GM19468 (cell line): ENCODE data around the gene LGALS9.
"Not testable (repeated sequence)": the region's sequence is repeated elsewhere in the genome, so short reads cannot be mapped to it uniquely, and the experiment has no call there.

Experiments
- ATAC-seq: cut with Tn5 transposase; IDR thresholded peaks from one replicate; pipeline ENCODE4 v1.9.1; 2021; ENCODE audit warnings: mild to moderate bottlenecking, moderate library complexity, moderate number of reproducible peaks; ENCODE audit not compliant: unreplicated experiment; ENCODE audit errors: extremely low read depth

The LGALS9 gene

DNA sequence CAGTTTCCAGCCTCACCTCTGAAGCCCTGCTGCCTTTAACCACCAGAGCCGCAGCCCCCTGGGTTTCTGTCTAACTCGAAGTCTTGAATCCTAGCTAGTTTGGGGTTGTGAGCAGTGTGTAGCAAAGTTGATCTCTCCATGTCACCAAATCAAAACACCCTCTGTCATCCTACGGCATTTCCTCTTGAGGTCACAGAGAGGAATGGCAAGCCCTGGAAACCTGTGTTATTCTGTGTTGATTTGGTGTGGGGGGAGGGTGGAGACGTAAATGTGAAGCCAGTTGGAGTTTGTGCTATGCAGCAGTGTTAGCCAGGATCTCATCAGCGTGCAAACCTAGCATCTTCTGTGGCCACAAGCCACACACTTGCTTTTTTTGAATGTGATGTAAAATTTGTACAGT is 5.1 kb upstream of the LGALS9 start:
- ATAC-seq = no peak

DNA sequence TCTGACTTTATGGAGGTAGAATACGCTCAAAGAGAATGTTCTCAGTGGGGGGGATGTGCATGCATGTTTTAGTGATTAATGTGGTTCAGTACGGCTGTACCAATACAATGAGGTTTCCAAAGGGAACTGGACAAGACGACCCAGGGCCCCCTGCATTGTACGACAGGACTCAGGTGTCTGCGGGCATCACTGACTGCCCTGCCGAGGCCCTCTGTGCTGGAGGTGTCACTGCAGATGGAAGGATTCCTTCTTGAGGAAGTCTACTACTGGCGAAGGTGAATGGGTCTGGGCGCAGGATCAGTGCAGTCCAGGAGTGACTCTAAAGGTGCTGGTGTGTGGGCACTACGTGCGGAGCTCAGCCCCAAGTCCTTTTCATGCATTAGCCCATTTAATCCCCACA is 3.5 kb upstream of the LGALS9 start:
- ATAC-seq = no peak

DNA sequence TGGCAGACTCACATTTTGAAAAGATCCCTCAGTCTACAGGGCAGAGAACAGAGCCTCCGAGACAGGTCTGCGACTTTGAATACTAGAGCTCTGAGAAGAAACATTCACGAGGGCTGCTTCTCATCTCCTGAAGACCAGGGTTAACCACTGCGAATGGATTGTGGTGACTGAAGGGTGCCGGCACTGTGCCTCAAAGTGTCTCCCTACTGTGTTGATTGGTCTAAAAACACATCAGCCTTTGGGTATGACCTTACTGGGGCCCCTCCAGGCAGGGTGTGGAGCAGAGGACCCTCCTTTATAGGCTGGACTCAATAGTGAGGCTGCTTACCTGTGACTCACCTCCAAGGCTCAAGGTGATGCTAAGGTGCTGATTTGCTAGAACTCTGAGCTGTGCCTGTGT is 2.6 kb upstream of the LGALS9 start:
- no peak for ATAC-seq

DNA sequence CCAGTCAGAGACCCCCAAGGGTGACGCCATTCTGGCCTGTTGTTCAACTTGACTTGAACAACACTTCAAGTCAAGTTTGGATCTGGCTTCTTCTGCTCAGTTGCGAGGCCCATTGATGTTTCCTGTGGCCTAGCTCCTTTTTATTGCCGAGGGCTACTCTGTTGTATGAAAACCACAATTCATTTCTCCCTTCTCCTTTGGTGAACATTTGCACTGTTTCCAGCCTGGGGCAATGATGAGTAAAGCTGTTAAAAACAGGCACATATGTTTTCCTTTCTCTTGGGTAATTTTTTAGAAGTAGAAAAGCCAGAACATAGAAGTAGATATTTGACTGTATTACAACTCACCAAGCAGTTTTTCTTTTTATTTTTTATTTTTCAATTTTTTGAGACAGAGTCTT is 1.7 kb upstream of the LGALS9 start:
- not testable (repeated sequence) for ATAC-seq

DNA sequence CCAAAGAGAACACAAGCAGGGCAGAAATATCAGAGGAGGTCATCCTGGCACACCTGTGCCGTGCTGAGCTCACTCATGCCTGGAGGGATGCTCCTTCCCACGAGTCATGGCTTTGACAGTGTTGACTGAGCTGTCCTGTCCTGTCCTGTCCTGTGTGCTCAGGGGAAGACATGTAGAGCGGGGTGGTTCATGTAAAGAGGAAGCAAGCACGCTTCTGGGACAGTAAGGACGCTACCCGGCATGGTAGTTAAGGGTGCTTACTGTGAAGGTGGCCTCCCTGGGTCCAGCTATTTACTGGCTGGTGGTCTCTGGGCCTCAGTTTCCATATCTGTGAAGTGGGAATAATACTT is 398 bp downstream of the LGALS9 start:
- no peak for ATAC-seq

DNA sequence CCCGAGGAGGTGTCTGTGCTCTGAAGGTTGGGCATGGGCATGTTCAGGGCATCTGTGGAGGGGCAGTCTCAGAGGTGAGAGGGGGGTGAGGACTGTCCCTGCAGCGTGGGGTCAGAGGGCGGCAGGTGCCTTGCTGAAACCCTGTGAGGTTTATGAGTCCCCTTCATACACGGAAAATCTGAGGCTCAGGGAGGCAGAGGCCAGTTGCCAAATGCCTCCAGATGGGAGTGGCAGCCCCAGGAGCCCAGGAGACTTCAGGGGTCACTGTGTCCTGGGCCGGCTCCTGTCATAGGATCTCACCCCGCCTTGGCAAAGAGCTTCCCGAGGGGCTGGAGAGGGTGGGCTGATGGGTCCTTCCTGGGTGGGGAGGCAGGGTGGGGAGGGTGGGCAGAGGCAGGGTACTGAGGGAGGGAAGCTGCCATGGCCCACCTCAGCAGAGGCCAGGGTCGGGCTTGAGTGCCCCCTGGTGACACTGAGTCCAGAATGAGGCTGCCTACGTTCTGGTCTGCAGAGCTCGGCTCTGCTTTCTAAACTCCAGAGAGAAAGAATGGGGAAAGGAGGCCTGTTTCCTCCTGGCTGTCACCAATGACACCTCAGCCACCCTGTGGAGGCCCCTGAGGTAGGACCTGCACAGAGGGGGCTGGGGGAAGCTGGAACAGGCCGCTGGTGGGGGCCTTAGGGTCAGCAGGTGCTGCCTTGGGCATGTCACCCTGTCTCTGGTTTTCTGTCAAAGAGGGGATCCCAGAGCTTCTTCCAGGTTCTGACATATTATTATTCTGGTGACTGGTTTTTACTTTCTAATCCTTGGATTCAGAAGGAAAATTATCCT is 1.1 kb downstream of the LGALS9 start:
- ATAC-seq = no peak

DNA sequence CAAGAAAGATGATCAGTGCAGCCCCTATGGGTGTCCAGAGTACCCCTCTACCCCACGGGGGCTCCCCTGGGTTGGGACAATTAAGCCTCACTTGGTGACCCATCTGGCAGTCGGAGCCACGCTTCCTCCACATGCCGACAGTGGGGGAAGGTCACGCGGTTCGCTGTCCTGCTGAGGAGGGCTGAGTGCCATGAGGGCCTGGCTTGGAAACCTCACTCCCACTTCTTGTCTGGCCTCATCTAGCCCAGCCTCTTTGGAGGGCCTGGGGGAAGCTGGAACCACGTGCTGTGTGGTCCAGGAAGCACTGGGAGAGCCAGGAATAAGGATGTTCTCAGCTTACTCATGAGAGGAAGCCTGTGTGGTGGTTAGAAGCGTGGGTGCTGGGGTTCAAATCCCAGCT is 1.8 kb downstream of the LGALS9 start:
- not testable (repeated sequence) for ATAC-seq

DNA sequence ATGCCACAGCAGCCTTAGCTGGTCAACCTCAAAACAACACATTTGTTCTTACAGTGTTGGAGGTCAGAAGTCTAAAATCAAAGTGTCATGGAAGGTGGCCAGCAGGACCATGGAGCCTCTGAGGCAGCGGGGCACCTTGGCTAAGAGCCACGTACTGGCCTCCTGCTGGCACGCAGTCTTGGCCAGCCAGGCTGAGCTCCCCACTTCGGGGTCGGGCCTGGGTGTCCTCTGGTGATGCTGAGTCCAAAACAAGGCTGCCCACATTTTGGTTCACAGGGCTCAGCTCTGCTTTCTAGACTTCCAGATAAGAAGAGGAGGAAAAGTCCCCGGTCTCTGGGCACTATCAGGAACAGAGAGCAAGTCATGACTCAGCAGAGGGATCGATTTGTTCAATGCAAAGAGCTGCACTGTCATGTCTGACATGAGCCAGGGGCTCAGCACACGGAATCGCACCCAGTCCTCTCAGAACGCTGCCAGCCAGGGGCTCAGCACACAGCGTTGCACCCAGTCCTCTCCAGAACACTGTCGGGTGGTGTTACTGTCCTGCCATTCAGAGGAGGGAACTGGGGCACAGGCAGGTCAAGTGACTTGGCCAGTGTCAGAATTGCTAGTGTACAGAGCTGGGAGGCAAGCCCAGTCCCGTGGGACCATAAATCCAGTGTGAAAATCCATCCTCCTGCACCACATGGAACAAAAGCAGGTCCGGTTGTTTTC is 2.5 kb downstream of the LGALS9 start:
- ATAC-seq = no peak

DNA sequence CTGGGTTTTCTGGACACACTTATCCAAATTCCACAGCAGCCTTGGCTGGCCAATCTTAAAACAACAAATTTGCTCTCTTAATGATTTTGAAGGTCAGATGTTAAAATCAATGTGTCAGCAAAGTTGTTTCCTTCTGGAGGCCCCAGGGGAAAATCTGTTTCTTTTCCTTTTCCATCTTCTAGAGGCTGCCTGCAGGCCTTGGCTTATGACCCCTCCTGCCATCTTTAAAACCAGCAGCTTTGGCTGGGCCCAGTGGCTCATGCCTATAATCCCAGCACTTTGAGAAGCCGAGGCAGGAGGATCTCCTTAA is 3.0 kb downstream of the LGALS9 start:
- ATAC-seq = no peak

DNA sequence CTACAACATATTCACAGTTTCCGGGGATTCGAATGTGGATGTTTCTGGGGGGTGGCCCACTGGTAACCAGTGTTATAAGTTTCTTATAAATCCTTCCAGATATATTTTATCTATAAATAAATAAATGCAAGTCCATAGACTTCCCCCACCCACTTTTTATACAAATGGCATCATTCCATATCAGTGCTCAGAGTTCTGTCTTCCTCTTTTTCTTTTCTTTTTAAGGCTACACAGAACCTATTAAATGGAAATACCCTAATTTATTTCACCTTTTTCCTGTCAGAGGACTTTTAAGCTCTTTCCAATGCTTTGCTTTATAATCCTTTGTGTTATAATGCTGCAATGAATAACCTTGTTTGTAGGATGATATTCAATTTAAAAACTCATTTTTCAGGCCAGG is 3.8 kb downstream of the LGALS9 start:
- no peak for ATAC-seq

DNA sequence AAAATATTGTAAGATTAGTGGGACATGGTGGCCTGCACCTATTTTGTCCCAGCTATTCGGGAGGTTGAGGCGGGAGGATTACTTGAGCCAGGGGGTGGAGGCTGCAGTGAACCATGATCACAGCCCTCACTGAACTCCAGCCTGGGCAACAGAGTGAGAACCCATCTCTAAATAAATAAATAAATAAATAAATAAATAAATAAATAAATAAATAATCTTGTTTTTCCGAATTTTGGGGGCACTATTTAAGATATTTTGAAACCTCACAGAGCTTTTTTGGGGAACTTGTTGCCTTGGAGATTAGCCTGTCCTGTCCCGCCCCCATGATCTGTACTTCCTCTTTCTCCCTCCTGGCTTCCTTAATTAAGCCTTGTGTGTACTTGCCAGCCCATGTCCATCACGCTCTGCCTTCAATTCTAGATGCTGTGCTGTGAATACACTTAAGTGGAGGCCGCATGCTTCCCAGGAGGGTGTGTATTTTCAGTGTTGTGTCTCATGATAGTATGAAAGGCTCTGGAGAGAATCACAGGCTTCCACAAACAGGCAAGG is 4.4 kb downstream of the LGALS9 start:
- ATAC-seq = no peak

DNA sequence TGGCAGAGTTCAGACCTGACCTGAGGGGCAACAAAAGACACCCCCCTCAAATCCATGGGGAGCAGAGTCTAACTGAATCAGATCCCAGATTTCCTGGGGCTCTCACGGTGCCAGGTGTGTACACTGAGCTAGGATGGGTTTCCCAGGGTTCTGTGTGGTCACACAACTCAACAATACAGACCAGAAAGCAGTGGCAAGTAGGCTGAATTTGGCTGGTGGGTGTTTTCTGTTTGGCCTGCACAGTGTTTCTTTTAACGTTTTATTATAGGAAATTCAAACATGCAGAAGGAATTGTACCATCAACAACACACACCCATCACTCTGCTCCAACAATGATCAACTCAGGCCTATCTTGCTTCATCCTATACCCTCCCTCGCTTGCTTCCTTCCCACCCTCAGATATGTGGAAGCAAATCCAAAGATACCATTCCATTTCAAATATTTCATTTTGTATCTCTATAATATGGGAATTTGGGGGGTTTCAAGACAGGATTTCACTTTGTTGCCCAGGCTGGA is 5.1 kb downstream of the LGALS9 start:
- not testable (repeated sequence) for ATAC-seq

DNA sequence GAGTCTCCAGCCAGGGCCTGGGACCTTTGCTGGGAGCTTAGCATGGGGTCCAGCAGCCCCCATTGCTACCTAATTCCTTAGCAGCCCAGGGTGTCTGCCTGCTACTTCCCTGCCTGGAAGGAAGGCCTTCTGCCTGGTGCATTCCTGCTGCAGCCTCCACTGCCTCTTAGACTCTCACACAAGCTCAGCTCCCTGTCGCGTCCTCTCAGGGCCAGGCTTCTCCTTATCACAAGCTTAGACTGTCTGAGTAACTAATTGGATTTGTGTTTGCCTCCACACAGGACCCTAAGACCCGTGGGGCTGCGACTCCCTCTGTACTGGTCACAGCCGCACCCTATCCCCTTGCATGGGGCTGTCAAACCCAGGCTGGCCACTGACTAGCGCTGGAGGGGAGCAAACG is 6.8 kb downstream of the LGALS9 start:
- not testable (repeated sequence) for ATAC-seq

DNA sequence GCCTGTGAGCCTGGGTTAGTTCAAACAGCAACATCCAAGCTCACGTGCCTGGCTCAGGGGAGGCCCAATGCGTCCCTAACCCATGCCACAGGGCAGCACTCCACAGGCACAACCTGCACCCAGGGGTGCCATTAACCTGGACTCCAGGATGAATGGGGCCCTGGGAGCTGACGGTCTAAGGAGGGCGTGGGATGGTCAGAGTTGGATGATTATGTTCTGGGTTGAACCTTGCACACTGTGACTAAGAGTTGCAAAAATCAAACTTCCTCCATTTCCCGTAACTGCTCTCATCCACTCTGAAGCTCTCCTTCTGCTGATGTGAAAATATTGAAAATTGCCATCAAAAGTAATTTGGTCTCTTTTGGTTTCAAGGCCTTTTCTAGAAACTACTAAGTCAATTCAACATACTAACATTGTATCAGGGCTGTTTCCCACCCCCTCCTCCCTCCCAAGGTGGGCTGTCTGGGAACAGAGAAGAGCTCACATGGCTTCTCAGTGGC is 7.5 kb downstream of the LGALS9 start:
- not testable (repeated sequence) for ATAC-seq

DNA sequence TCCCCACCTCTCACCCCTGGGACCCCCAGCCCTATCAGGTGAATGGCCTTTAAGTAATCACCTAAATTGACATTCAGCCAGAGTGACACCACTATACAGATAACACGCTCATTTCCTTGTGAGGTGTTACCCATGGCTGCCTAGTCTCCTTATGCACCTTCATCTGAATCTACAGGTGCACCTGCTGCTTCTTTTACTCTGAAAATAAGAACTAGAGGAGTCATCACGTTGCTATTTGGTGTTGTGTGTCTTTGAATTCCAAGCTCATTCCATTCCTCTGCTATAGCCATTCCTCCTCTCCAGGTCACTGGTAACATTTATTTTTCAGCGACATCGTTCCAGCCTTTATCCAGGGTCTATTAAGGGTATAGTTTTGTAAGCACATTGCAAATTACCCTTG is 9.8 kb downstream of the LGALS9 start:
- ATAC-seq = no peak

DNA sequence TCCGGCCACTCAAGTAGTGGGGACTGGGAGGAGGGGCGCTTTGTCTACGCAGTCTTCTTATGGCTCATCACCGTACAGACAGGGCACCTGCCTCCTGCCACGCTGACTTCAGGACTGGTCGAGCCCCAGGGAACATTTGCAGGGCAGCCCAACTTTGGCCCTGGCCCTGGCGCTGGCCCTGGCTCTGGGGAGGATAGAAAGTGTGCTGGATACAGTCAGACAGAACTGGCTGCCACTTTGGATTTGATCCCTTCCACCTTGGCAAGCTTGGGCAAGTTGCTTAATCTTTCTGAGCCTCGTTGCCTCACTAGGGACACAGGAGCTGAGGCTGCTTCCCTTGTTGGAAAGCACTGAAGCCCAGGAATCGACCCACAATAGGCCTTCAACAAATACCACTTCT is 13.6 kb downstream of the LGALS9 start:
- no peak for ATAC-seq

DNA sequence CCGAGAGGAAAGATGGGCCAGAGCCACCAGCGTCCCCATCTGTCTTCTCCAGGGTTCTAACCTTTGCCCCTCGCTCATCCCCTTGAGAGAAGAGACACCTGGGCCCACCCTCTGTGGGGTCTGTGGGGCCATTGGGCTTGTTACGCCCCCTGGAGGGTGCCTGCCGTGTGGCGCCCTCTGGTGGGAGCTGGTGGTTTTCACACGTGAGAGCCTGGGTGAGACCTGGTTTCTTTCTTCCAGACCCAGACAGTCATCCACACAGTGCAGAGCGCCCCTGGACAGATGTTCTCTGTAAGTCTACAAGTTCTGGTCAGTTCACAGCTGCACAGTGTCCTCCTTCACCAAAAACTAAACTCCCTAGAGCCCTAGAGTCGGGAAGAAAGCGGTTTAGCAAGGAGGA is 14.6 kb downstream of the LGALS9 start:
- not testable (repeated sequence) for ATAC-seq

DNA sequence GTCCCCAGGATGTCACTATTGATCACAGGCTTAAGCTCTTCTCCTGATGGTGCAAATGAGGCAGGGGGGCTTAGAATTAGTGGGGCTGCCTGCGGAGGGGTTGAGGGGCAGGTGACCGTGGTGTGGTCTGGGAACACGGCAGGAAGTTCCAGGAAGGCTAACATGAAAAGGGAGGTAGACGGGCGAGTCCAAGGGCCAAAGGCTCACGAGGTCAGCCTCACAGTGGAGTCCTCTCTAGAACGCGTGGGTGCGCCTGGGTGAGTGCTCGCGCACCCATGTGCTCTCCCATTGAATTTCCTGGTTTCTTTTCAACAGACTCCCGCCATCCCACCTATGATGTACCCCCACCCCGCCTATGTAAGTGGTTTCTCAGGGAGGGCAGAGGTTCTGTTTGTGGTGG is 15.2 kb downstream of the LGALS9 start:
- ATAC-seq = no peak

DNA sequence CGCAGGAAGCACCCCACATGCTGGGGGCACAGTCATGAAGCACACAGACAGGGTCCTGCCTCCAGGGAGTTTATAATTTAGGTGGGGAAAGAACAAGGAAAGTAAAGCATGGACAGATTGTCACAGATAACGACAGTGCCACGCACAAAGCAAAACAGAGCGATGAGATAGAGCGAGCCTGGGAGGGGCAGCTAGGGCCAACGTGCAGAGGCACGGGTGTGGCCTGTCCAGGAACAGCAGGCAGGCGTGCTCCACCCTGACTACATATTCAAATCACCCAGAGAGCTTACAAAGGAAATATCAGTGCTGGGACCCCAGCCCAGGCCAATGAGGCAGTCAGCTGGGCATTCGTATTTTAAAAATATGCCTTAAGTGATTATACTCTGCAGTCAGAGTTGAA is 16.8 kb downstream of the LGALS9 start:
- ATAC-seq = no peak

DNA sequence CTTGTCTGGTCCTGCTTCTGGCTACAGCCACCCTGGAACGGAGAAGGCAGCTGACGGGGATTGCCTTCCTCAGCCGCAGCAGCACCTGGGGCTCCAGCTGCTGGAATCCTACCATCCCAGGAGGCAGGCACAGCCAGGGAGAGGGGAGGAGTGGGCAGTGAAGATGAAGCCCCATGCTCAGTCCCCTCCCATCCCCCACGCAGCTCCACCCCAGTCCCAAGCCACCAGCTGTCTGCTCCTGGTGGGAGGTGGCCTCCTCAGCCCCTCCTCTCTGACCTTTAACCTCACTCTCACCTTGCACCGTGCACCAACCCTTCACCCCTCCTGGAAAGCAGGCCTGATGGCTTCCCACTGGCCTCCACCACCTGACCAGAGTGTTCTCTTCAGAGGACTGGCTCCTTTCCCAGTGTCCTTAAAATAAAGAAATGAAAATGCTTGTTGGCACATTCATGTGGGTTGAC is 18.2 kb downstream of the LGALS9 start:
- ATAC-seq = not testable (repeated sequence)

DNA sequence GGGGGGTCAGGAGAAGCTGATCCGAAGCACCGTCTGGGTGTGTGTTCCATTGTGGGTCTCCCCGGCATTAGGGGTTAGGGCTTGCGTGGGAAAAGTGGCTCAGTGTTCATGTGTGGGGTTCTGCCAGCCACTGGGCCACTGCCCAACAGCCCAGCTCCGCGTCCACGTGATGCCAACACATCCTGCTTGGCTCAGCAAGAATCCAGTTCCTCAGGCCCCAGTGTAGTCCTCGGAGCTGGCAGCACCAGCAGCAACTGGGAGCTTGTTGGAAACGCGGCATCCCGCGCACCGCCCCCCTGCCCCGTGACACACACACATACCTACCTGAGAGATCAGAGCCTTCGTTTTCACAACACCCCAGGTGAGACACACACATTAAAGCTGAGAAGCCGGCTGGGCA is 18.9 kb downstream of the LGALS9 start:
- no peak for ATAC-seq
